Common myeloid progenitor, CD34-positive (primary cell): Measurements from ENCODE around the gene TBC1D21.

Source experiments
- CTCF ChIA-PET: fragments of 350-600 bp; sonication (Branson Sonifier 250); formaldehyde crosslinking; loops from one replicate; lab custom pipeline; 2021; ENCODE audit warnings: antibody characterized with exemption; lab: Charles Lee
- POLR2A ChIA-PET: fragments of 350-600 bp; sonication (Branson Sonifier 250); formaldehyde crosslinking; loops from one replicate; lab custom pipeline; 2021; ENCODE audit warnings: antibody characterized with exemption; lab: Charles Lee
- DNase-seq, 3 donors: peaks; one replicate each; pipeline versions ENCODE4 v3.0.0 to v3.0.0-alpha.2; 2013
- H3K27ac ChIP-seq, 2 experiments: 1 replicate in 1 of 2; 2 replicates in 1 of 2; pipeline ENCODE4 v1.7.0; 2013; ENCODE audit warnings: inconsistent platforms in 2 of 2, low read length in 2 of 2, mild to moderate bottlenecking in 2 of 2, low read depth in 1 of 2, moderate library complexity in 1 of 2; ENCODE audit not compliant: severe bottlenecking in 2 of 2, insufficient read depth in 1 of 2, poor library complexity in 1 of 2
- H3K27me3 ChIP-seq, 5 experiments: replicated peaks in 2 of 5; 1 replicate in 3 of 5; 2 replicates in 2 of 5; pipeline versions ENCODE4 v1.6.1 to v1.7.0; 2013; ENCODE audit warnings: low read length in 4 of 5, mild to moderate bottlenecking in 2 of 5, moderate library complexity in 2 of 5, inconsistent platforms in 1 of 5; ENCODE audit not compliant: insufficient read depth in 5 of 5, control insufficient read depth in 4 of 5
- H3K36me3 ChIP-seq, 4 experiments: 1 replicate in 2 of 4; 2 replicates in 2 of 4; pipeline versions ENCODE4 v1.6.1 to v1.7.0; 2013; ENCODE audit warnings: low read length in 3 of 4, control low read depth in 1 of 4, mild to moderate bottlenecking in 1 of 4; ENCODE audit not compliant: control insufficient read depth in 4 of 4, insufficient read depth in 4 of 4
- H3K4me1 ChIP-seq, 4 experiments: 1 replicate in 3 of 4; 2 replicates in 1 of 4; pipeline versions ENCODE4 v1.6.1 to v1.7.1; 2013; ENCODE audit warnings: low read length in 3 of 4, mild to moderate bottlenecking in 3 of 4, control low read depth in 1 of 4, inconsistent platforms in 1 of 4, moderate library complexity in 1 of 4; ENCODE audit not compliant: control insufficient read depth in 4 of 4, insufficient read depth in 4 of 4; ENCODE audit errors: control extremely low read depth in 1 of 4
- H3K4me3 ChIP-seq, 7 experiments: 1 replicate in 4 of 7; 2 replicates in 3 of 7; pipeline versions ENCODE4 v1.5.1 to v1.7.0; 2013; ENCODE audit warnings: mild to moderate bottlenecking in 7 of 7, low read length in 6 of 7, moderate library complexity in 6 of 7, inconsistent platforms in 2 of 7, low read depth in 2 of 7, control low read depth in 1 of 7; ENCODE audit not compliant: insufficient read depth in 4 of 7, control insufficient read depth in 1 of 7; ENCODE audit errors: extremely low read depth in 1 of 7
- H3K9me3 ChIP-seq, 5 experiments: 1 replicate in 4 of 5; 2 replicates in 1 of 5; pipeline versions ENCODE4 v1.6.1 to v1.7.1; 2013; ENCODE audit warnings: low read length in 4 of 5, mild to moderate bottlenecking in 2 of 5, inconsistent platforms in 1 of 5, low read depth in 1 of 5, moderate library complexity in 1 of 5; ENCODE audit not compliant: control insufficient read depth in 4 of 5, insufficient read depth in 2 of 5; ENCODE audit errors: control extremely low read depth in 1 of 5
- WGBS: methylation state at CpG from one replicate; pipeline ENCODE4 v1.1.5; 2013; ENCODE audit not compliant: insufficient coverage; 5-methylcytosine and 5-hydroxymethylcytosine counted together

Gene TBC1D21

DNA sequence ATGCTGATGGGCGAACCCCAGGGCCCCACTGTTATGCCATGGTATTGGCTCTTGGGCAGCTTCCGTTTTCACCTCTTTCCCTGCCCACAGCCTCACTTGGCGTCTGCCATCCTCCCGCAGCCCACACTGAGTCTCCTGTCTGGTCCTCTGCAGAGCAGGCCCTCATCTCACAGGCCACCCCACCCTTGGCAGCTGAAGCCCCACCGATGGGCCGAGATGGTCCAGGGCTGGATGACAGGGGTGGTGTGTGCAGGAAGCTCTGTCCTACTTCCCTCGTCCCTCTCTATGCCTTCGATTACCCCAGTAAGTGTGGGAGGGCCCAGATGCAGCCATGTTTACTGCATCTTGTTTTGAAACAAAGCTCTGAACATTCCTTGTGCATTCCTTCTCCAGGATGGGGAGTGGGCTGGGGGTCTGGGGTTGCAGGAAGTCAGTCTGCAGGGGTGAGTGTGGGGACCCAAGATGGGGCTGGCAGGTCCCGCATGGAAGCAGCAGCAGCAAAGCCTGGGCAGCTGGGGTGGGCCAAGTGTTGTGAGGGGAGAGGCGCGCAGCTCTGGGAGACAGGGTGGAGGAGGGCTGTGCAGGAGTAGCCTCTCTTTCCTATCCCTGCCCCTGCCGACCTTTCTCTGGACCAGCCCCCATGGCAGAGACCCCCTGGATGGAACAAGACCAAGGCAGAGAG, 20.9 kb downstream of the TBC1D21 start:
- no peak for DNase-seq
- Histone ChIP-seq H3K4me3 (no peak overlapping the region), H3K4me1 (no peaks in the 10 kb centered on the region), H3K27me3 (peaks cover 0 to 3% (median 0%) of the 10 kb centered on the region in 5 experiments), H3K36me3 (no peaks in the 10 kb centered on the region), H3K9me3 (peaks cover 0 to 9% (median 0%) of the 10 kb centered on the region in 5 experiments), H3K27ac (no peak overlapping the region)
- POLR2A ChIA-PET, result no interaction called here
- 95% methylated on average over 9 of the region's 12 CpGs for whole genome bisulfite sequencing
- CTCF ChIA-PET, result interaction anchor here (1.4 to 3.1 kb wide), 4 partner anchors 12 to 33 kb away, joined by 3 to 11 read pairs (median 8); no protein-coding TSS in a partner anchor

DNA sequence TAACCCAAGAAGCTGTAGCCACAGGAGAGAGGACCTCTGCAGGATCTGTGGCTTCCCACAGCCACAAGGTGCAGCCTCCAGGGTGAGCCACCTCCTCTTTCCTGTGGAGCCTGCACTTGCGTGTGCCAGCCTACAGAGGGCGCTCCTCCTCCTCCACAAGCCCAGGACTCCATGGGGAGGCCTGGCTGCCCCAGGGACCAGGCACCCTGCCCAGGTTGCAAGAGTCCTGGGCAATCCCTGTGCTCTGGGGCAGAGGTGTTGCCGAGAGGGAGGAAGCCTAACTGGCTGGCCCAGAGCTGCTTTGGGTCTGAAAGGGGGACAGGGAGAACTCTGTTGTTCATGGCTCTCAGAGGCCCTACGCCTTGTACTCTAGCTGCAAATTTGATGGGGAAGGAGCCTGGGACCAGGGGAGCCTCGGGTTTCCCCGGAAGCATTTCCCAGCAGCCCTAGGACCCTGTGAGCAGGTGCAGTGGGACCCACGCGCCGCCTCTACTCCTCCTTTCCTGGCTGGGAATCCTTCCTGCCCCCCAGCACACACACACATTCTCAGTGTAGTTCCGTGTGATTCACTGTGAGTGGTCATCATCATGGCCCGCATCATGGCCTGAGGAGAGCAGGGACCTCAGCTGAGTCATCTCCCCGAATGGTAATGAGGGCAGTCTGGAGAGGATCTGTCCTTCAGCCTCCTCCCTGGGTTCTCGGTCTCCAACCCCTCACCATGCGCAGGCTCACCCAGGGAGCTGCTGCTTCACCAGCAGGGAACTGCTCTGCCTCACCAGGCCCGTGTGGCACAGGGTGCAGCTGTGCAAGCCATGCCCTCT, 24.3 kb downstream of the TBC1D21 start:
- no peak overlapping the region for H3K27ac ChIP-seq
- WGBS, result 86% methylated on average over 9 of the region's 15 CpGs

DNA sequence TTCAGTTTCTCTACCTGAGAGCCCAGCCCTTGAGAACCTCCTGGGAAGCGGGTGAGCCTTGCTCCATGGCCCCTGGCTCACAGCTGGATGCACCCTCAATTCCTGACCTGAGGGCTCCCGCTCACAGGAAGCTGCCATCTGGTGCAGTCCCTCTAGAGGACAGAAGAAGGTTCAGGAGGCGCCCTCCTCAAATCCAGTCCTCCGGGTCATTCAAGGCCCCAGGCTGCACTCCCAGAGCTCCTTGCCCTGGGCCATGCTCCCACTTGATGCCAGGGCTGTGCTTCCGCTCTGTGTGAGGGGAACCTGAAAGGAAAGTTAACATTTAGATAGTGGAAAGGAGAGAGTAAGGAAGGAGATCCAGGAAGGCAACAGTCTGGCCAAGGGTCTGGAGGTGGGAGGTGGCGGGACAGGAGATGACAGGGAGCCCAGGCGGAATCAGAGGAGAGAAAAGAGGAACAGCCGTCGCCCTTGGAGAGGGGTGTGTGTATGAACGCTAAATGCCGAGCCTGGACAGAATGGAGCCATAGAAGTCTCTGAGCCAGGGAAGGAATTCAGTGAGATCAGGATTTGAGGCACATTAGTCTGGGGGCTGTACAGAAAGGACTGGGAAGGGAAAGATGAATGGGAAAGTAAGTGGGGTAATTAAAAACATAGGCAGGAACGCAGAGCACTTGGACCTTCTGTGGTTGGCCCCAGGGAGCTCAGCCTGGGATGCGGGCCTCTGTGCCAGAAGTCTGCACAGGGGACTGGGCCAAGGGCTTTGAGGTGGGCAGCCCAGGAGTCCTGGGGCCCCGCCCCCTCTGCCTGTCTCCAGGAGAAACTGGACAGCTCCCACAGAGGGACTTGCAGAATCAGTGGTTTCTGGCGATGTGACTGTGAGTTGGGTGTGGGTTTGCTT, 26.1 kb downstream of the TBC1D21 start:
- 93% methylated on average over 12 of the region's 15 CpGs for WGBS
- H3K27me3 ChIP-seq, result no peaks in the 10 kb centered on the region
- H3K4me1 ChIP-seq, result no peaks in the 10 kb centered on the region
- ChIA-PET CTCF (interaction anchor here (1.2 kb wide), 1 partner anchor 9 kb away, joined by 3 read pairs; no protein-coding TSS in a partner anchor), POLR2A (no interaction called here)
- H3K4me3 ChIP-seq, result no peak overlapping the region
- no peaks in the 10 kb centered on the region for H3K36me3 ChIP-seq
- H3K27ac ChIP-seq, result no peak overlapping the region
- no peak for DNase-seq
- H3K9me3 ChIP-seq, result no peaks in the 10 kb centered on the region

More for the DNA sequence above, 24.3 kb downstream of the TBC1D21 start:
- Histone ChIP-seq H3K9me3 (peaks cover 0 to 3% (median 0%) of the 10 kb centered on the region in 5 experiments), H3K27me3 (no peaks in the 10 kb centered on the region), H3K36me3 (no peaks in the 10 kb centered on the region), H3K4me3 (no peak overlapping the region), H3K4me1 (no peaks in the 10 kb centered on the region)
- DNase-seq, result peak; percentile 36 to 56 (median 51)
- ChIA-PET CTCF (interaction anchor here (0.9 to 2.1 kb wide), 6 partner anchors 9 to 42 kb away, joined by 3 to 17 read pairs (median 4); no protein-coding TSS in a partner anchor), POLR2A (no interaction called here)

DNA sequence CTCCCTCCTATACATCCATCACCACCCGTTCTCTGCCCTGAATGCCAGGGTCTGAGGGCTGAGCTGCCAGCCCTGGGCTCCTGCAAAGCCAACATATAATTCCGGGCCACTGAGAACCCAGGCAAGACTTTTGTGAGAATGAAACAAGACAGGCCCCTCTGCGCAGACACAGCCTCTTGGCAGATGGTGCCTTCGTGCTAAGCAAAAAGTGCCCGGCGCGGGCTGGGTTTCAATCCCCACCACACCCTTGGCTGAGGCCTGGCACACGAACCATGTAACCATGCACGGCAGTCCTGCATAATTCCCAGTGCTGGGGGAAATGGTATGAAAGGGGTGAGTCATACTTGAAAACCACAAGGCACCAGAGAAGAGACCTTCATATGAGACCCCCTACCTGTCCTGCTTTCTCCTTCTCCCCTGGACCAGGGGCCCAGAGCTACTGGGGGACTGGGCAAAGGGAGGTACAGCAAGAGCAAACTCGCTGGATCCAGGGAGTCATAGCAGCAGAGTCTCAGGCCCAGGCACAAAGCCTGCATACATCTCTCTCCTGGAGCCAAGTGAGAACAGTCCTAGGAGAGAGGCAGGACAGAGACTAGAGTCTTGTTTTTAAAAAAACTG, 26.8 kb downstream of the TBC1D21 start:
- ChIA-PET CTCF (no interaction called here), POLR2A (no interaction called here)
- no peak overlapping the region for H3K27ac ChIP-seq
- peak in 1 of 3 donors; percentile 13 for DNase-seq
- no peaks in the 10 kb centered on the region for H3K9me3 ChIP-seq
- H3K27me3 ChIP-seq, result no peaks in the 10 kb centered on the region
- H3K4me3 ChIP-seq, result no peak overlapping the region
- H3K4me1 ChIP-seq, result no peaks in the 10 kb centered on the region
- 86% methylated on average over 10 of the region's 10 CpGs for WGBS
- no peaks in the 10 kb centered on the region for H3K36me3 ChIP-seq

DNA sequence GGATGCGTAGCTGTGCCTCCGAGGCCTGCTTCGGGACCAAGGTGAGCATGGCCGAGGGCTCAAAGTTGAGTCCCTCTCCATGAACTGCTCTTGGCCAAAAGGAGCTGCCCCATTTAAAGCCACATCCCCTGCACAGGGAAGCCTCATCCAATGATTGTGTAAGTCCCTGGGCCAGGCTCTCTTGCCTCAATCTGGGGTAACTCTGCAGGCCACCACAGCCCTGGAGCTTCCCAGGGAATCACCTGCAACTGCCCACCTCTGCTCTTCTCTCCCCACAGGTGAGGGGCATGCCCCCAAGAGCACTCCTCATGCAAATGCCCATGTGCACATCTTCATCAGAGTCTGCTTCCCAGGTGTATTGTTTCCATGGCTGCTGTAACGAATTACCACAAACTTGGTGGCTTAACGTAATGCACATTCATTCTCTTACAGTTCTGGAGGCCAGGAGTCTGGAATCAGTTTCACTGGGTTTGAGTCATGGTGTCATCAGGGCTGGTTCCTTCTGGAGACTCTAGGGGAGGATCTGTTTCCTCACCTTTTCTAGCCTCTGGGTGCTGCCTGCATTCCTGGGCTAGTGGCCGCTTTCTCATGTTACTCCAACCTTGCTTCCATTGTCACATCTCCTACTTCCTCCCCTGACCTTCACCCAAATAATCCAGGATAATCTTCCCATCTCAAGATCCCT, 27.9 kb downstream of the TBC1D21 start:
- no peak overlapping the region for H3K4me3 ChIP-seq

More for the DNA sequence above, 27.9 kb downstream of the TBC1D21 start:
- Histone ChIP-seq H3K9me3 (peaks cover 0 to 2% (median 0%) of the 10 kb centered on the region in 5 experiments), H3K36me3 (no peaks in the 10 kb centered on the region), H3K4me1 (peaks cover 0 to 2% (median 0%) of the 10 kb centered on the region in 4 experiments), H3K27ac (no peak overlapping the region), H3K27me3 (no peaks in the 10 kb centered on the region)
- WGBS, result 98% methylated on average over 6 of the region's 7 CpGs
- CTCF ChIA-PET, result interaction anchor here (0.6 kb wide), 1 partner anchor 23 kb away, joined by 3 read pairs; no protein-coding TSS in a partner anchor
- POLR2A ChIA-PET, result no interaction called here
- DNase-seq, result no peak
